AG04450 (cell line): ENCODE data around the gene GRK3. TPM values are rescaled to one million over a fixed set of nuclear protein-coding genes. Genes with fewer than 3 reads are reported as not detected.
"Not testable (repeated sequence)": the region's sequence is repeated elsewhere in the genome, so short reads cannot be mapped to it uniquely, and the experiment has no call there.

Source experiments
- CTCF ChIA-PET: fragments of 300-600, 350-600 bp; formaldehyde crosslinking; extraction: SDS; loops from one replicate; lab custom pipeline; 2022; ENCODE audit warnings: antibody characterized with exemption, inconsistent platforms; lab: Charles Lee
- POLR2A ChIA-PET: fragments of 350-600 bp; formaldehyde crosslinking; extraction: SDS; loops from one replicate; lab custom pipeline; 2021; ENCODE audit warnings: antibody characterized with exemption, inconsistent platforms; lab: Yijun Ruan, JAX
- DNase-seq: peaks from one replicate; pipeline ENCODE4 v3.0.0-alpha.2; 2011; ENCODE audit warnings: low read depth, low spot score
- H3K27ac ChIP-seq: one replicate; pipeline ENCODE4 v1.5.1; 2012; ENCODE audit warnings: low read depth, low read length, control low read depth
- H3K27me3 ChIP-seq: one replicate; pipeline ENCODE4 v1.6.0; 2012; ENCODE audit warnings: low read length; ENCODE audit not compliant: control insufficient read depth, insufficient read depth
- H3K4me3 ChIP-seq: 2 replicates; pipeline ENCODE4 v1.5.1; 2011; ENCODE audit warnings: mild to moderate bottlenecking, low read depth, low read length, control low read depth
- H3K9me3 ChIP-seq: 2 replicates; pipeline ENCODE4 v1.5.1; 2012; ENCODE audit warnings: low read length; ENCODE audit not compliant: control insufficient read depth, insufficient read depth
- CTCF ChIP-seq: IDR thresholded peaks from 2 replicates; pipeline ENCODE4 v1.5.1; 2011; ENCODE audit warnings: low read depth, low read length, control low read depth, inconsistent platforms
- polyA plus RNA-seq: library from polyadenylated mRNA; depleted of rRNA; stranded (reverse); fragments of >200 nt; gene quantifications from 2 replicates; pipeline ENCODE4 v1.2.3, GENCODE V29; 2011

Gene GRK3
- polyA plus RNA-seq, 1 experiment = 0.72 TPM

- POLR2A ChIA-PET = no interaction called here
- H3K27me3 ChIP-seq = no peaks in the 10 kb centered on the region
- no peak for TF ChIP-seq CTCF
- H3K27ac ChIP-seq = no peak overlapping the region
- no peaks in the 10 kb centered on the region for H3K9me3 ChIP-seq
- no peak overlapping the region for H3K4me3 ChIP-seq
- DNase-seq = no peak
- CTCF ChIA-PET = no interaction called here
These were observed 8.3 kb downstream of the GRK3 start for GRCh38 chr22:25572708-25573171.

- no peak for TF ChIP-seq CTCF
- POLR2A ChIA-PET = no interaction called here
- H3K4me3 ChIP-seq = no peak overlapping the region
- no peaks in the 10 kb centered on the region for H3K9me3 ChIP-seq
- H3K27me3 ChIP-seq = no peaks in the 10 kb centered on the region
- no peak for DNase-seq
- CTCF ChIA-PET = no interaction called here
- no peak overlapping the region for H3K27ac ChIP-seq
These were observed 9.4 kb downstream of the GRK3 start for GRCh38 chr22:25573841-25574240.

GRCh38 chr22:25574736-25575135 lies 10.3 kb downstream of the GRK3 start:
- Histone ChIP-seq H3K4me3 (no peak overlapping the region), H3K27me3 (no peaks in the 10 kb centered on the region), H3K9me3 (no peaks in the 10 kb centered on the region), H3K27ac (no peak overlapping the region)
- CTCF ChIA-PET = no interaction called here
- TF ChIP-seq CTCF = no peak
- POLR2A ChIA-PET = no interaction called here
- no peak for DNase-seq

GRCh38 chr22:25575674-25576392 lies 11.4 kb downstream of the GRK3 start:
- H3K27me3 ChIP-seq, POLR2A ChIA-PET, H3K27ac ChIP-seq, H3K9me3 ChIP-seq, DNase-seq, H3K4me3 ChIP-seq, CTCF ChIA-PET: not testable (repeated sequence)

GRCh38 chr22:25581452-25581851 lies 17.0 kb downstream of the GRK3 start:
- H3K27ac ChIP-seq, DNase-seq, CTCF ChIA-PET, H3K9me3 ChIP-seq, H3K27me3 ChIP-seq, POLR2A ChIA-PET, H3K4me3 ChIP-seq: not testable (repeated sequence)

GRCh38 chr22:25582946-25583345 lies 18.5 kb downstream of the GRK3 start:
- TF ChIP-seq CTCF = no peak
- ChIA-PET CTCF (no interaction called here), POLR2A (no interaction called here)
- no peaks in the 10 kb centered on the region for H3K27me3 ChIP-seq
- DNase-seq = peak; percentile 6
- H3K9me3 ChIP-seq = no peaks in the 10 kb centered on the region
- no peak overlapping the region for H3K27ac ChIP-seq
- H3K4me3 ChIP-seq = no peak overlapping the region

- CTCF ChIA-PET, POLR2A ChIA-PET, H3K27me3 ChIP-seq, H3K9me3 ChIP-seq, H3K27ac ChIP-seq, H3K4me3 ChIP-seq: not testable (repeated sequence)
- DNase-seq = peak; percentile 2
These were observed 20.5 kb downstream of the GRK3 start for GRCh38 chr22:25584993-25585392.

- DNase-seq, H3K9me3 ChIP-seq, POLR2A ChIA-PET, H3K27ac ChIP-seq, H3K27me3 ChIP-seq, H3K4me3 ChIP-seq, CTCF ChIA-PET: not testable (repeated sequence)
These were observed 25.2 kb downstream of the GRK3 start for GRCh38 chr22:25589664-25590063.
